ENCODE data around the gene FABP2.

GRCh38 chr4:119315036-119315435, 6.9 kb downstream of the FABP2 start:
- no peak for TF ChIP-seq CTCF (IDR thresholded peaks at IDR 0.05; ENCODE audit: poor library complexity, severe bottlenecking)
- TF ChIP-seq EZH2 (IDR thresholded peaks at IDR 0.05; ENCODE audit: borderline replicate concordance, insufficient read depth, low read length, poor library complexity, severe bottlenecking): no peak
- no peak for TF ChIP-seq EP300 (conservative IDR thresholded peaks at IDR 0.05; ENCODE audit: poor library complexity, severe bottlenecking)
- TF ChIP-seq RAD21 (conservative IDR thresholded peaks at IDR 0.05): no peak
- no peak for TF ChIP-seq SMC3 (conservative IDR thresholded peaks at IDR 0.05; ENCODE audit: poor library complexity)
- TF ChIP-seq MXI1 (conservative IDR thresholded peaks at IDR 0.05; ENCODE audit: poor library complexity, severe bottlenecking): no peak
- TF ChIP-seq POLR2AphosphoS5 (IDR thresholded peaks at IDR 0.05): no peak
